ENCODE measurements around the gene ACMSD. TPM values are rescaled to one million over a fixed set of nuclear protein-coding genes. Genes with fewer than 3 reads are reported as not detected.
"Not testable (repeated sequence)": the region's sequence is repeated elsewhere in the genome, so short reads cannot be mapped to it uniquely, and the experiment has no call there.

Gene ACMSD
- total RNA-seq, 3 donors from 2014 or later, result not detected

GRCh38 chr2:134897932-134898331, 59.5 kb downstream of the ACMSD start:
- ATAC-seq, result no peak
- Histone ChIP-seq H3K4me3 (no peak overlapping the region), H3K36me3 (ENCODE audit: low read depth) (no peaks in the 10 kb centered on the region), H3K9me3 (no peaks in the 10 kb centered on the region), H3K4me1 (ENCODE audit: low read depth) (no peaks in the 10 kb centered on the region)
- intact Hi-C loops (cut with DNase I, micrococcal nuclease), result loop anchor here in 1 of 2 donors (10.0 kb wide), 1 partner anchor 443 kb away; no protein-coding TSS in a partner anchor
- no peak for DNase-seq
- no peak for TF ChIP-seq CTCF (IDR thresholded peaks at IDR 0.05)

- intact Hi-C loops (cut with DNase I, micrococcal nuclease), result loop anchor here in 1 of 2 donors (10.0 kb wide), 1 partner anchor 444 kb away; no protein-coding TSS in a partner anchor
- Histone ChIP-seq H3K4me1 (ENCODE audit: low read depth) (no peaks in the 10 kb centered on the region), H3K9me3 (no peaks in the 10 kb centered on the region), H3K4me3 (no peak overlapping the region), H3K36me3 (ENCODE audit: low read depth) (no peaks in the 10 kb centered on the region)
- ATAC-seq (no peak), DNase-seq (no peak)
- TF ChIP-seq CTCF (IDR thresholded peaks at IDR 0.05), result no peak
These were observed 60.8 kb downstream of the ACMSD start for GRCh38 chr2:134899204-134899603.

GRCh38 chr2:134900151-134900550, 61.7 kb downstream of the ACMSD start:
- no peaks in the 10 kb centered on the region for H3K36me3 ChIP-seq (ENCODE audit: low read depth)
- no peaks in the 10 kb centered on the region for H3K4me1 ChIP-seq (ENCODE audit: low read depth)
- no peak for TF ChIP-seq CTCF (IDR thresholded peaks at IDR 0.05)
- H3K4me3 ChIP-seq, result no peak overlapping the region
- DNase-seq, result no peak
- H3K9me3 ChIP-seq, result no peaks in the 10 kb centered on the region
- intact Hi-C loops (cut with DNase I, micrococcal nuclease), result no loop called here
- no peak for ATAC-seq

- DNase-seq; H3K4me3 ChIP-seq; H3K4me1 ChIP-seq (ENCODE audit: low read depth); H3K9me3 ChIP-seq; ATAC-seq; intact Hi-C loops (cut with DNase I, micrococcal nuclease); H3K36me3 ChIP-seq (ENCODE audit: low read depth): not testable (repeated sequence)
These were observed 65.3 kb downstream of the ACMSD start for GRCh38 chr2:134903701-134904100.

- TF ChIP-seq CTCF (IDR thresholded peaks at IDR 0.05), result no peak
- H3K9me3 ChIP-seq, result no peaks in the 10 kb centered on the region
- no peak overlapping the region for H3K4me3 ChIP-seq
- no peaks in the 10 kb centered on the region for H3K4me1 ChIP-seq (ENCODE audit: low read depth)
- H3K36me3 ChIP-seq (ENCODE audit: low read depth), result no peaks in the 10 kb centered on the region
- no peak for DNase-seq
- intact Hi-C loops (cut with DNase I, micrococcal nuclease), result no loop called here
- no peak for ATAC-seq
These were observed 66.8 kb downstream of the ACMSD start for GRCh38 chr2:134905168-134905567.

- intact Hi-C loops (cut with DNase I, micrococcal nuclease), result no loop called here
- ATAC-seq, result no peak
- DNase-seq, result no peak
- H3K36me3 ChIP-seq (ENCODE audit: low read depth), result no peaks in the 10 kb centered on the region
- H3K9me3 ChIP-seq, result no peaks in the 10 kb centered on the region
- no peaks in the 10 kb centered on the region for H3K4me1 ChIP-seq (ENCODE audit: low read depth)
- no peak for TF ChIP-seq CTCF (IDR thresholded peaks at IDR 0.05)
- no peak overlapping the region for H3K4me3 ChIP-seq
These were observed 68.3 kb downstream of the ACMSD start for GRCh38 chr2:134906726-134907125.

- intact Hi-C loops (cut with DNase I, micrococcal nuclease); DNase-seq; H3K4me3 ChIP-seq: not testable (repeated sequence)
These were observed 69.2 kb downstream of the ACMSD start for GRCh38 chr2:134907441-134908116.

More at GRCh38 chr2:134907441-134908116, 69.2 kb downstream of the ACMSD start:
- not testable (repeated sequence) for H3K4me1 ChIP-seq (ENCODE audit: low read depth); ATAC-seq; H3K9me3 ChIP-seq; H3K36me3 ChIP-seq (ENCODE audit: low read depth)
